ENCODE measurements around the gene PDIA2. TPM values are rescaled to one million over a fixed set of nuclear protein-coding genes. Genes with fewer than 3 reads are reported as not detected.

PDIA2 gene
- polyA plus RNA-seq, 1 of the 3 experiments (the other 2 are of a cell fraction): 1.7 TPM

GRCh38 chr16:314795-315299 is 31.9 kb downstream of the PDIA2 start:
- Histone ChIP-seq H3K9me3 (no peaks in the 10 kb centered on the region), H3K79me2 (ENCODE audit: insufficient read depth) (peaks cover 44% of the 10 kb centered on the region), H3K9ac (no peak overlapping the region), H3K27me3 (ENCODE audit: insufficient read depth) (no peaks in the 10 kb centered on the region), H3K9me2 (no peaks in the 10 kb centered on the region), H3F3A (replicated peaks; ENCODE audit: insufficient read depth) (no peaks in the 10 kb centered on the region), H3K4me2 (no peak overlapping the region), H3K4me3 (ENCODE audit: low read depth in 2 of 2, low read length in 1 of 2) (no peak overlapping the region), H2AFZ (ENCODE audit: low read depth) (no peak overlapping the region), H4K20me1 (ENCODE audit: insufficient read depth) (peaks cover 41% of the 10 kb centered on the region), H3K27ac (ENCODE audit: low read depth in 2 of 2, low read length in 1 of 2) (no peak overlapping the region; a peak in 1 of 4 replicates), H3K4me1 (ENCODE audit: control insufficient read depth in 1 of 2, insufficient read depth in 2 of 2, low read depth in 1 of 2, low read length in 1 of 2) (peaks cover 0 to 21% of the 10 kb centered on the region in 2 experiments; a peak in 1 of 4 replicates), H3K36me3 (replicated peaks in 1 of 2; ENCODE audit: control insufficient read depth in 1 of 2, insufficient read depth in 2 of 2, low read length in 1 of 2) (peaks cover 0 to 31% of the 10 kb centered on the region in 2 experiments)
- DNase-seq: no peak
- ChIA-PET POLR2A (no interaction called here), CTCF (no interaction called here)
- 78% methylated on average over 14 of the region's 14 CpGs for WGBS (ENCODE audit: low lambda C conversion rate)
- TF ChIP-seq ZBTB33 (IDR thresholded peaks at IDR 0.05; ENCODE audit: borderline replicate concordance, low read depth) (no peak), PBX3 (IDR thresholded peaks at IDR 0.05) (no peak), YY1 (IDR thresholded peaks at IDR 0.05; ENCODE audit: low read depth) (no peak), CHD2 (IDR thresholded peaks at IDR 0.05; ENCODE audit: low read length, partially characterized antibody) (no peak), SMC3 (IDR thresholded peaks at IDR 0.05; ENCODE audit: low read depth, low read length) (no peak), REST (IDR thresholded peaks at IDR 0.05; ENCODE audit: low read depth, low read length) (no peak), FOSL2 (IDR thresholded peaks at IDR 0.05; ENCODE audit: borderline replicate concordance, low read depth) (no peak)

- Histone ChIP-seq H3K27me3 (ENCODE audit: insufficient read depth) (no peaks in the 10 kb centered on the region), H2AFZ (ENCODE audit: low read depth) (no peak overlapping the region), H3F3A (replicated peaks; ENCODE audit: insufficient read depth) (no peaks in the 10 kb centered on the region), H3K4me2 (no peak overlapping the region), H3K9ac (no peak overlapping the region), H3K4me3 (ENCODE audit: low read depth in 2 of 2, low read length in 1 of 2) (no peak overlapping the region), H3K27ac (ENCODE audit: low read depth in 2 of 2, low read length in 1 of 2) (no peak overlapping the region), H3K9me3 (no peaks in the 10 kb centered on the region), H3K79me2 (ENCODE audit: insufficient read depth) (peaks cover 60% of the 10 kb centered on the region), H3K36me3 (replicated peaks in 1 of 2; ENCODE audit: control insufficient read depth in 1 of 2, insufficient read depth in 2 of 2, low read length in 1 of 2) (peaks cover 0 to 26% of the 10 kb centered on the region in 2 experiments), H3K9me2 (no peaks in the 10 kb centered on the region), H4K20me1 (ENCODE audit: insufficient read depth) (peaks cover 58% of the 10 kb centered on the region), H3K4me1 (ENCODE audit: control insufficient read depth in 1 of 2, insufficient read depth in 2 of 2, low read depth in 1 of 2, low read length in 1 of 2) (peaks cover 0 to 21% of the 10 kb centered on the region in 2 experiments; a peak in 1 of 4 replicates)
- POLR2A ChIA-PET: no interaction called here
- CTCF ChIA-PET: interaction anchor here (1.3 kb wide), 1 partner anchor 11 kb away, joined by 4 read pairs; no protein-coding TSS in a partner anchor
- 97% methylated on average over 11 of the region's 19 CpGs for WGBS (ENCODE audit: low lambda C conversion rate)
- DNase-seq: no peak
- TF ChIP-seq GABPA (IDR thresholded peaks at IDR 0.05; ENCODE audit: low read depth) (no peak), ZBTB33 (IDR thresholded peaks at IDR 0.05; ENCODE audit: borderline replicate concordance, low read depth) (no peak), FOXM1 (IDR thresholded peaks at IDR 0.05; ENCODE audit: low read depth) (no peak), PBX3 (IDR thresholded peaks at IDR 0.05) (no peak), TAF1 (IDR thresholded peaks at IDR 0.05; ENCODE audit: borderline replicate concordance, low read depth, low read length) (no peak), JUND (IDR thresholded peaks at IDR 0.05) (no peak), SIN3A (IDR thresholded peaks at IDR 0.05; ENCODE audit: borderline replicate concordance, low read depth, low read length) (no peak), RCOR1 (IDR thresholded peaks at IDR 0.05; ENCODE audit: low read length) (no peak)
Measured at GRCh38 chr16:316741-317464, 33.9 kb downstream of the PDIA2 start.
